SH-SY5Y (cell line): ENCODE measurements around the gene PRDM16.

Experiments used
- GATA2 ChIP-seq: IDR thresholded peaks from 2 replicates; pipeline ENCODE4 v1.6.1; 2011; ENCODE audit warnings: mild to moderate bottlenecking, low read depth, low read length
- GATA3 ChIP-seq: IDR thresholded peaks from 2 replicates; pipeline ENCODE4 v1.6.1; 2011; ENCODE audit warnings: low read depth, mild to moderate bottlenecking, low read length, moderate library complexity

Gene PRDM16

DNA sequence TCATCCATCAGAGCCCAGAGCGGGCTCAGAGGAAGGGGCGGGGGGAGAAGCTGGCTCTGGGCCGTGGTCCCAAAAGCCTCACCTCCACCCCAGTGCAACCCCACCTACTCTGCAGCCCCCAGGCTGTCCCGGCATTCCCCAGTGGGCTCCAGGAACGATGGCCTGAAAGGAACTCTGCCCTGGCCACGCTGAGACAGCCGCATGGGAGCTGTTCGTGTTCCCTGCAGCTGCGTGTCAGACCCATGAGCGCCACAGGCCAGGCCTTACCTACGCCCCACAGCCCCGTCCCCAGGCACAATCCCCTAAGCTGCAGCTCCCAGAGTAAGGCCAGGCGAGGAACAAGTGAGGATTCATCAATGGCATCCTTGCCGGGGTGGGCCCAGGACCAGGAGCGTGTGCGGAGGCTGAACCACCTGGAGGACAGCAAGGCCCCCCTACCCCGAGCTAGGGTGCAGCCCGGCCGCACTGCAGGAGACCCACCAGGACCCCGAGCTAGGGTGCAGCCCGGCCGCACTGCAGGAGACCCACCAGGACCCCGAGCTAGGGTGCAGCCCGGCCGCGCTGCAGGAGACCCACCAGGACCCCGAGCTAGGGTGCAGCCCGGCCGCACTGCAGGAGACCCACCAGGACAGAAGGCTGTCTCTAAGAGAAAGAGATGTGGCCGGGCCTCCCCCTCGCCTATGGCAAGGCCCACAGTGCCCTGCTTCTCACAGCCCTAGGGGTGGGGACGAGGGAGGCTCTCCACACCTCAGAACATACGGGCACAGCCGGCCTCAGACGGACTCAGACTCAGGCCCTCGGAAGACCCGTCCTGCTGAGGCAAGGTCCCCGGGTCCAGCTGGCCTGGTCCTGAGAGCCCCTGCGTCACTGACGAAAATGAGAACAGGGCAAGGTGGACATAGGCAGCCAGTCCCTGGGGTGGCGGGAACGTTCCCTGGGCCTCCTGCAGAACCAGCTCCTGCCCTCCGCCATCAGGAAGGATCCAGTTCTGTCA is 359.0 kb downstream of the PRDM16 start:
- no peak for TF ChIP-seq GATA2
- no peak for TF ChIP-seq GATA3

DNA sequence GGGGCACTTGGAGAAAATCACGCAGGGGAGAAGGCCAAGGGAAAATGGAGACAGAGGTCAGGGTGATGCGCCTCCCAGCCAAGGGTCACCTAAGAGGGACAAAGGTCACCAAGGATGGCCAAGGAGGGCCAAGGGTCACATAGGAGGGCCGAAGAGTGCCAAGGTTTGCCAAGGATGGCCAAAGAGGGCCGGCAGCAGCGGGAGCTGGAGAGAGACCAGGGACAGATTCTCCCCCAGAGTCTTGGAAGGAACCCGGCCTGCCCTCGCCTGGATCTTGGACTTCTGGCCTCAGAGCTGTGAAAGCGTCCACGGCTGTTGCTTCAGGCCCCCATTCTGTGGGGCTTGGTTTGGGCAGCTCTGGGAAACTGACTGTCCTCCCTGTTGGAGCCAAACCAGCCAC is 359.9 kb downstream of the PRDM16 start:
- no peak for TF ChIP-seq GATA2
- TF ChIP-seq GATA3, result no peak

DNA sequence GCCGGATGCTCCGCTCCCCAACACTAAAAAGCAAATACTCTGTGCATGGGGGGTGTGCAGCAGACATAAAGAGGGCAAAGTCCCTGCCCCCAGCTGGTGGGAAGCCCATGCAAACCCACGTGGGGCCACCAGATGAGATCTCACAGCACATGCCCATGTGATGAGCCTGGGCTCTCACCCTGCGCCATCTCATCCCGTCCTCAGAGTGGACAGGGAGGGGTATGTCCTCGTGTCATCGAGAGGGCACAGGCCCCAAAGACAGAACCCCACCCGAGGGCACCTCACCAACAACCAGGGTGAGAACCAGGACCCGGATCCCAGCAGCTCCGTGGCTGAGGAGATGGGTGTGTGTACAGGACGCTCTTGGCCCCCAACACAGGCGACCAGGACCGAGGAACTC is 360.3 kb downstream of the PRDM16 start:
- TF ChIP-seq GATA3, result no peak
- no peak for TF ChIP-seq GATA2

DNA sequence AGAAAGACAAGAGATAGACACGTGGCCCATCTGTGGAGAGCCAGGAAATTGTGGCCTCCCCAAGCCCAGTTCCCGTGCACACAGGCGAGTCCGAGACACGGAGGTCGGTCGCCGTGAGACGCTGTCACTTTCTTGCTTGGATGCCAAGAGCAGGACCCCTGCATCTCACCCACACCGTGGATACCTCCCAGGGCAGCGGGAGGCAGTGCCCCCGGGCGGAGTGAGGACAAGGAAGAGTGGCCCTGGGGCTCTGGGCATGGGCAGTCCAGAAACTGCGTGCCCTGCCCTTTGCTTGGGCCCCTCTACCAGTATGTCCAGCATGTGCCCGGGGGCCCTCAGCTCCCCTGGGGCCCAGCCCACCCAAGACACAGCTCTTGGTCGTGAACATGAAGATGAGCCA is 360.8 kb downstream of the PRDM16 start:
- no peak for TF ChIP-seq GATA3
- no peak for TF ChIP-seq GATA2

DNA sequence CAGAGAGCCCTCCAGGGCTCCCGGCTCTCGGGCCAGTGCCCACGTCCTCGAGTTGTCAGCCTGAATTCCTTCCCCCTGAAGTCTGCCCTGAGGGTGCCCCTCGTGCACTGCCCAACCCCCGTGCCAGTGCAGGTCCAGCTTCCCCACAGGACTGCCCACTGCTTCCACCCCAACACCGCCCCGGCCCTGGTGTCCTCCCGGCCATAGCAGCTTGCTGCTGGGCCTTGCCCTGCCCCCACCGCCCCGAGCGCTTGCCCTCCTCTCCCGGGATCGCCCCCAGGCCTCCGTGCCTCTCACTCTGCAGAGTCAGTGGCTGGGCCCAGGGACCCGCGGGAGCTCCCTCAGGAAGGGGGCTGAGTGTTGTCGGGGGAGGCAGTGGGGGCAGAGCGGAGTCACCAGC is 361.4 kb downstream of the PRDM16 start:
- TF ChIP-seq GATA3 (no peak), GATA2 (no peak)

DNA sequence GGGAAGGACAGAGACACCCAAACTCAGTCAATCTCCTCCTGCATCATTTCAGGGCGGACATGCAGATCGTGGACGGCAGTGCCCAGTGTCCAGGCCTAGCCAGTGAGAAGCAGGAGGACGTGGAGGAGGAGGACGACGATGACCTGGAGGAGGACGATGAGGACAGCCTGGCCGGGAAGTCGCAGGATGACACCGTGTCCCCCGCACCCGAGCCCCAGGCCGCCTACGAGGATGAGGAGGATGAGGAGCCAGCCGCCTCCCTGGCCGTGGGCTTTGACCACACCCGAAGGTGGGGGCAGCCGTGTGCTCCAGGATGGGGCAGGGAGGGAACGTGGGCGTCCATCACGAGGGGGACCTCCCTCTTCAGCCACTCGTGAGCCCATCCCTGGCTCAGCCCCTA is 361.8 kb downstream of the PRDM16 start:
- no peak for TF ChIP-seq GATA3
- no peak for TF ChIP-seq GATA2

DNA sequence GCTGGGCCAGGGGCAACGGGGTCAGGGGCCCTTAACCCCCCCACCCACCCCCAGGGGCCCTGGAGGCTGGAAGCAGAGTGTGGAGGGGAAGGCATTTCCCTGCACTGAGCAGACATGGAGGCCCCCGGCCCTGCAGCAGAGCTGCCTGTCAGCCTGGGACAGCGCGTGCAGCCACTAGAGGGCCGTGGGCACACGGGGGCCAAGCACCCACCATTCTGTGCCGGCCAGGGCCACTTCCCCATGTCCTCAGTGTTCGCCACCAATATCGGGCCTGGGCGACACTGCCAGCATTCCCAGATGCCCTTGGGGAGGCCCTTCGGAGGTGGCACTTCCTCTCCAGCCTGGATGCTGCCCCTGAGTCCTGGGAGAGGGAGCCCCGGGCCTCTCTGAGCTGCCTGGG is 362.3 kb downstream of the PRDM16 start:
- TF ChIP-seq GATA3 (no peak), GATA2 (no peak)

DNA sequence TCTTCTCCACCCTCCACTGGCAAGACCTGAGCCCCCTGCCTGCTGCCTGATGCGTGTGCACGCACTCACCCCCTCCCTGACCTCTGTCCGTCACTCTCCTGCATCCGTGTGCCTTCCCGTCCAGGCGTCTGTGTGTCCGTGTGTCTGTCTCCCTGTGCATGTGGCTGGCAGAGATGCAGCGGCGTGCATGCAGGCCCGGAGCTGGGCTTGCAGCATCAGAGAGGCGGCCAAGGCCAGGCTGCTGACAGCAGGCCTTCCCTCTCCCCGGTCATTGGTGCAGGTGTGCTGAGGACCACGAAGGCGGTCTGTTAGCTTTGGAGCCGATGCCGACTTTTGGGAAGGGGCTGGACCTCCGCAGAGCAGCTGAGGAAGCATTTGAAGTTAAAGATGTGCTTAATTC is 362.7 kb downstream of the PRDM16 start:
- TF ChIP-seq GATA2, result no peak
- no peak for TF ChIP-seq GATA3

DNA sequence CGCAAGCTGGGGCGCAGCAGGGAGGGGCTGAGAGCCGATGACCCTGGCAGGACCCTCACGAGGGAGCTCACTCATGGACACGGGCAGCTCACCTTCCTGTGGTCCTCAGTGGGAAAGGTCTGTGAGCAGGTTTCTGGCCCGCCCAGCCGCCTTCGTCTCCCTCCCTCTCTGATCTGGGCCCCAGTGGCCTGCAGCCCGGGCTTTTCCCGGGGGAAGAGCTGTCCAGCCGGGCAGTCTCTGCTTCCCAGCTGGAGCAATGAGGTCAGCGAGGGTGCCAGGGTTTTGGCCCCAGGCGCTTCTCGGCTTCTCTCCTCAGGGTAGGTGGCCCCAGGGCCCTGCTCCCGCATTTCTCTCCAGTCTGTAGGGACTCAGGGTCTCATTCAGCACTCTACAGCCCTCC is 363.3 kb downstream of the PRDM16 start:
- TF ChIP-seq GATA2 (no peak), GATA3 (no peak)

DNA sequence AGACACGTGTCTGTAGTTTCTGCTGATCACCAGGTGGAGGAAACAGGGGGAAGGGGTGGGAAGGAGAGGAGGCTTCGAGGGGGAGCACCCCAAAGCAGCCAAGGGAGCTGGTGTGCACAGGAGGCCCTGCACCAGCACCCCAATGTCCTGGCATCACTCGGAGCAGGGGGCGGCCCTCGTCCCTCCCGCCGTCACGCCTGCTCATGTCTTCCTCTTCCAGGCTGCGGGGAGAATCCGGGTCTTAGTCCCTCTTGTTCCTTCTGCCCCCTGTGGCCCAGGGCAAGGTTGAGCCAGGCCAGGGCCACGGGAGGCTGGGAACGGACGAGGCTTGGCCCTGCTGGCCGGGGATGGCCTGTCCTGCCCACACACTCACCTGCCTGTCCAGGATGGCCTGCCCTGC is 364.1 kb downstream of the PRDM16 start:
- TF ChIP-seq GATA2, result no peak
- TF ChIP-seq GATA3, result no peak

DNA sequence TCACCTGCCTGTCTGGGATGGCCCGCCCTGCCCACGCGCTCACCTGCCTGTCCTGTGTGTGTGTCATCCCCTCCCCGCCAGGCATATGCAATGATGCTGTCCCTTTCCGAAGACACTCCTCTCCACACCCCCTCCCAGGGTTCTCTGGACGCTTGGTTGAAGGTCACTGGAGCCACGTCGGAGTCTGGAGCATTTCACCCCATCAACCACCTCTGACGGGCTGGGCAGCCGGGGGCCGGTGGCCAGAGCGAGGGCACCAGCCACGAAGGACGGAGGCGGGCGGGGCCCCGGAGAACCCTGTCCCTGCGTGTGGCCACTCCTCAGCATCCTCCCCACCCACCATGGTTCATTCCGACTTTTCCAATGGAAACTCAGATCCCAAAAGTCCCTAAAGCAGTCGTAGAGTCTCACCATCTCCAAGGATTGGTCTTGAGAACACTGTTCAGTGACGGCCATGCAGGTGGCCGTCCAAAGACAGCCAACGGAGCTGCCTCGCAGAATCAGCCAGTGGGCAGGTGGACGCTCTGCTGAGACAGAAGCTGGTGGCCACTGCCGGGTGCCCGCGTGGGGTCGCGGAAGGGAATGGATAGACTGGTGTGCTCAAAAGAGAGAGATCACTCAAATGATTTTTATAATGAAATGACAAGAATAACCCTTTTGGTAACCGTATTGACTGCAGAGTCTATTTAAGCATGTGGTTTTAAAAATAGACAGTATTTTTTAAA is 364.8 kb downstream of the PRDM16 start:
- TF ChIP-seq GATA3 (no peak), GATA2 (no peak)

DNA sequence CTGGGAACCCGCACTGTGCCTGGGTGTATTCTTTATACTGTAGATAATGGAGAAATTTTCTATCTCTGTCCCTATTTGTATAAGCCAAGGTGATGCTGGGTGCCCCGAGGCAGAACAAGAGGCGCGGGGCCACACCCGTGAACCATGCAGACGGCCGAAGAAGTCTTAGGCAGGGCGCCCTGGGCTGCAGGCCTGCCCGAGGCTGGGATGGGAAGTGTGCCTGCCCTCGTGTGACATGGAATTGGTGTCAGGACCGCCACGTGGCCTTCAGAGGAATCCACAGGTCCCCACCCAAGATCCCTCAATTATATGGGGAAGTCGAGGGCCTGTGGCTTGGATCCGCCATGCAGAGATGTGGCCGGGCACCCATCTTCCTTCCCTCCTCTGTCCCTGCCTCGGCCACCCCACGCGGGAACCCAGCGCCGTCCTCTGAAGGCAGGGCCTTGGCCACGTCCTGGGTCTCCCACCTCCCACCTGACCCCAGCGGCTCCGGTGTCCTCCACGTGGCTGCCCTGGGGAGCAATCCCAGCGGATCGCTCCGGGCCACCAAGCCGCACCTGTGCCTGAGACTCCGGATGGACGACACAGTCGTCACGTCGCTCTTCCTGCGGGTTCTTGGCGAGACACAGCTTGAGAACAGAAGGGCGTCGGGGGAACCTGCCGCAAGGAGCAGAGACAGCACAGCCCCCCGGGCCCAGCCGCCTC is 365.6 kb downstream of the PRDM16 start:
- no peak for TF ChIP-seq GATA3
- TF ChIP-seq GATA2, result no peak

DNA sequence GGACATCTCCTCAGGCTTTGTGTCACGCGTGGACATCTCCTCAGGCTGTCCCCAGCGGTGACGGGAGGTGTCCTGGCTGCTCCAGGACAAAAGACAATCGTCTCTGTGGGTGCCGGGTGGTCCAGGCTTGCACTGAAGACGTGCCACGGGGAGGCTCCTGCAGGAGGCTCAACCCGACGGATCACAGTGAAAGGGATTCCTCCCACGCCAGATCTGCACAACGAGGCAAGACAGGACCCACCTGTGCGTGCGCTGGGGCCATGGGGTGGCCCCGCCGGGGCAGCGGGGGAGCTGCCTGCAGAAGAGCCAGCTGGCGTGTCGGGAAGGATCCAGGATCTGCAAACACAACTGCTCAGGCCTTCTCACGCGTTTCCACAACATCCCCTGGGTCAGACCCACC is 366.7 kb downstream of the PRDM16 start:
- no peak for TF ChIP-seq GATA2
- no peak for TF ChIP-seq GATA3

DNA sequence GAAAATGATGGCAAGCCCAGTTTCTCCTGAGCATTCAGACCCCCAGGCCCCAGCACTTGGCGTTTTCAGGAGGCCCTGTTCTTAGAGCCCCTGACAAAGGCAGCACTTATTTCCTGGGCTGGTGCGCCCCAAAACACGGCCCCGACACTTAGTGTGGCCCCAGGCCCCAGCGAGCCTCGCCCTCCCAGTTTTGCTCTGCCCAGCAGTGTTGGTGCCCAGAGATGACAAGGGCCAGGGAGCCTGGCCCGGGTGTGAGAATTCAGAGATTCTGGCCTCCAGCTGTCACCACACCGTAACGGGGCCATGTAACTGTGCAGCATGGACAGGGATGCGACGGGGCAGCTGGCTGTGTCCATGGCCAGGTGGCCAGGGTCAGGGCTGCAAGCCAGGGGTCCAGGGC is 367.4 kb downstream of the PRDM16 start:
- TF ChIP-seq GATA2 (no peak), GATA3 (no peak)

DNA sequence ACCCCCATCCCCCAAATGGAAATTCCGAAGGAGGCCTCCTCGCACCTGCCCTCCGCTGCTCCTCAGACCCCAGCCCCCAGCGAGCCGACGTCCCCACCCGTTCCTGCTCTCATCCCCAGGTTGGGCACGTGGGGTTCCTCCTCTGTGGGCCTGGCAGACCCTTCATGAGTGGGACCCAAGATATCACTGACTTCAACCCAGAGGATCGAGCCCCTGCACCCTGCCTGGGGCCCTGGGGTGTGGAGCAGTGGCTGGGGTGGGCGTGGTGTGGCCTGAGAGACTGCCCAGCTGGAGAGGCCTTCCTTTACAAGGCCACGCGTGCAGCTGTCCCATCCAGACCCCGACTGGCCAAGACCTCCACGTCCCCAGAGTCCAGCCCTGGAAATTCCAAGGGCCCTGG is 367.9 kb downstream of the PRDM16 start:
- TF ChIP-seq GATA2 (no peak), GATA3 (no peak)
